Activated T-helper 1 cell treated with anti-CD3 and anti-CD28 coated beads, Interleukin-12 subunit alpha, Interleukin-12 subunit beta, Interleukin-2, Interleukin-4 antibody, amounts not matched to agents 30 ng/mL and 10 ng/mL and 1 ng/mL, durations not matched to agents 14 hours and 24 hours and 36 hours (primary cell): ENCODE data around the gene FBXO33. TPM values are rescaled to one million over a fixed set of nuclear protein-coding genes. Genes with fewer than 3 reads are reported as not detected.
"Not testable (repeated sequence)": the region's sequence is repeated elsewhere in the genome, so short reads cannot be mapped to it uniquely, and the experiment has no call there.

Experiments used
- DNase-seq: peaks from one replicate; pipeline ENCODE4 v3.0.0; 2021; ENCODE audit warnings: low spot score
- H3K27ac Mint-ChIP-seq: one replicate; pipeline ENCODE4 v1.8.0; 2021; ENCODE audit warnings: mild to moderate bottlenecking, mixed read lengths
- H3K27me3 Mint-ChIP-seq: one replicate; pipeline ENCODE4 v1.8.0; 2022; ENCODE audit warnings: mild to moderate bottlenecking, moderate library complexity, mixed read lengths; ENCODE audit not compliant: insufficient read depth
- H3K36me3 Mint-ChIP-seq: one replicate; pipeline ENCODE4 v1.8.0; 2021; ENCODE audit warnings: low read depth, mixed read lengths
- H3K4me1 Mint-ChIP-seq: one replicate; pipeline ENCODE4 v1.8.0; 2021; ENCODE audit warnings: low read depth, mixed read lengths
- H3K4me3 Mint-ChIP-seq: one replicate; pipeline ENCODE4 v1.8.0; 2021; ENCODE audit warnings: mild to moderate bottlenecking, moderate library complexity, mixed read lengths
- H3K9me3 Mint-ChIP-seq: one replicate; pipeline ENCODE4 v1.8.0; 2021; ENCODE audit warnings: mixed read lengths
- intact Hi-C: fragments of 100-400 bp; cut with micrococcal nuclease; formaldehyde crosslinking; loops from one replicate; pipeline ENCODE4 v1.15.1; 2024
- total RNA-seq: library from RNA; stranded (reverse); gene quantifications from 2 replicates; pipeline ENCODE4 v1.2.3, GENCODE V29; 2022

The FBXO33 gene
- total RNA-seq, 1 donor from 2014 or later, result 18.1 TPM

DNA sequence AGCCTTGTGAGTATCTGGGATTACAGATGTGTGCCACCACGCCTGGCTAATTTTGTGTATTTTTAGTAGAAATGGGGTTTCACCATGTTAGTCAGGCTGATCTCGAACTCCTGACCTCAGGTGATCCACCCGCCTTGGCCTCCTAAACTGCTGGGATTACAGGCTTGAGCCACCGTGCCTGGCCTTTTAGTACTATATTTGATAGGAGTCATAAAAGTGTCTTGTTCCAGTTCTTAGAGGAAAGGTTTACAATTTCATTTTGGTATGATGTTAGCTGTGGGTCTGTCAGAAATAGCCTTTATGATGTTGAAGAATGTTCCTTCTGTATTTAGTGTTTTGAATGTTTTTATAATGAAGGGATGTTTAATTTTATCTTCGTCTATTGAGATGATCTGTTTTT lies 70.7 kb downstream of the FBXO33 start:
- H3K4me3 Mint-ChIP-seq, DNase-seq, H3K4me1 Mint-ChIP-seq, H3K27me3 Mint-ChIP-seq, intact Hi-C loops, H3K27ac Mint-ChIP-seq: not testable (repeated sequence)
- Mint-ChIP-seq H3K9me3 (peaks cover 26% of the 10 kb centered on the region), H3K36me3 (peaks cover 42% of the 10 kb centered on the region)

DNA sequence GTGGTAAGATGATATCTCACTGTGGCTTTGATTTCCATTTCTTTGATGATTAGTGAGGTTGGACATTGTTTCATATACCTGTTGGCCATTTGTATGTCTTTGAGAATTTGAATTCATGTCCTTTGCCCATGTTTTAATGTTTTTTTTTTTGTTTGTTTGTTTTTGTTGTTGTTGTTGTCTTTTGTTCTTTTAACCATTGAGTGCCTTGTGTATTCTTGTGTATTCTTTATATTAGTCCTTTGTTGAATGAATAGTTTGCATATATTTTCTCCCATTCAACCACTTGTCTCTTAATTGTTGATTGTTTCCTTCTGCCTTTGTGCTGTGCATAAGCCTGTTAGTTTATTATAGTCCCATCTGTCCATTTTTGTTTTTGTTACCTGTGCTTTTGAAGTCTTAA lies 71.9 kb downstream of the FBXO33 start:
- no peak overlapping the region for H3K4me3 Mint-ChIP-seq
- H3K36me3 Mint-ChIP-seq, result peaks cover 39% of the 10 kb centered on the region
- H3K9me3 Mint-ChIP-seq, result peaks cover 24% of the 10 kb centered on the region
- no peak for DNase-seq
- intact Hi-C loops, result no loop called here
- peaks cover 9% of the 10 kb centered on the region for H3K4me1 Mint-ChIP-seq
- no peak overlapping the region for H3K27ac Mint-ChIP-seq
- peaks cover 1% of the 10 kb centered on the region for H3K27me3 Mint-ChIP-seq

DNA sequence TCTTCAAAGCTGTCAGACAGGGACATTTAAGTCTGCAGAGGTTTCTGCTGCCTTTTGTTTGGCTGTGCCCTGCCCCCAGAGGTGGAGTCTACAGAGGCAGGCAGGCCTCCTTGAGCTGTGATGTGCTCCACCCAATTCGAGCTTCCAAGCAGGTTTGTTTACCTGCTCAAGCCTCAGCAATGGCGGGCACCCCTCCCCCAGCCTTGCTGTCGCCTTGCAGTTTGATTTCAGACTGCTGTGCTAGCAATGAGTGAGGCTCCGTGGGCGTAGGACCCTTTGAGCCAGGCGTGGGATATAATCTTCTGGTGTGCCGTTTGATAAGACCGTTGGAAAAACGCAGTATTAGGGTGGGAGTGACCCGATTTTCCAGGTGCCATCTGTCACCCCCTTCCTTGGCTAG lies 73.2 kb downstream of the FBXO33 start:
- H3K27ac Mint-ChIP-seq, H3K4me1 Mint-ChIP-seq, H3K4me3 Mint-ChIP-seq, H3K27me3 Mint-ChIP-seq, DNase-seq, intact Hi-C loops: not testable (repeated sequence)
- Mint-ChIP-seq H3K9me3 (peaks cover 15% of the 10 kb centered on the region), H3K36me3 (peaks cover 36% of the 10 kb centered on the region)

GRCh38 chr14:39351708-39352107 lies 80.5 kb downstream of the FBXO33 start:
- Mint-ChIP-seq H3K9me3 (peaks cover 16% of the 10 kb centered on the region), H3K36me3 (peaks cover 42% of the 10 kb centered on the region), H3K4me3 (no peak overlapping the region), H3K4me1 (no peaks in the 10 kb centered on the region), H3K27me3 (no peaks in the 10 kb centered on the region), H3K27ac (no peak overlapping the region)
- intact Hi-C loops, result no loop called here
- DNase-seq, result no peak

DNA sequence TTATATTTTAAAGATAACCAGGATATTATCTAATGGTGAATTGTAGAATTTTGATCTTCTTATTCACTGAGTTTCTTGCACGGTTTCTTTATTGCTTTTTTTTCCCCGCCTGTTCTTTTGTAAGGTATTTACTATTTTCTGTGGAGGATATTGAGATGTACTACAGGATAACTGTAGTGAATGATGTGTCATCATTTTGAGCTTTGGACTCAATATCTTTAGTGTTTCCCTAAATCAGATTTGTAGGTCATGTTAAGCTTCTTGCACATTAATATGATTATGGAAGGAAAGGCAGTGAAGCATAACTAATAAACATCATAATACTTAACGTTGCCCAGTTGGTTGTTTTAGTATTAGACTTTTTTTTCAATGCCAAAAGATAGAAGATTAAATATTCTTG lies 81.4 kb downstream of the FBXO33 start:
- Mint-ChIP-seq H3K4me1 (no peaks in the 10 kb centered on the region), H3K27me3 (no peaks in the 10 kb centered on the region), H3K9me3 (peaks cover 10% of the 10 kb centered on the region), H3K4me3 (no peak overlapping the region), H3K36me3 (peaks cover 36% of the 10 kb centered on the region), H3K27ac (no peak overlapping the region)
- DNase-seq, result no peak
- intact Hi-C loops, result no loop called here

Other genes starting within 250 kb of the FBXO33 start
- 22.6 and 23.8 TPM in 2 replicates for gene MIA2, start 198.5 kb downstream of the FBXO33 start, total RNA-seq